B cell (primary cell): ENCODE results near the gene SNX11.

Source experiments
- CTCF ChIP-seq: fragments of 200-600 bp; IDR thresholded peaks from one replicate; pipeline ENCODE4 v1.8.0; 2022; ENCODE audit warnings: antibody characterized with exemption, mild to moderate bottlenecking
- EZH2 ChIP-seq: IDR thresholded peaks from 2 replicates; pipeline ENCODE4 v1.6.1; 2012; ENCODE audit warnings: borderline replicate concordance, low read depth, mild to moderate bottlenecking, moderate library complexity, low read length; ENCODE audit not compliant: insufficient read depth, poor library complexity, severe bottlenecking

GRCh38 chr17:48074322-48075081 is 33.1 kb upstream of the SNX11 start:
- peak; percentile 90 for TF ChIP-seq CTCF
- no peak for TF ChIP-seq EZH2
